T1000 (cell line): ENCODE data around the gene SLC24A3.
"Not testable (repeated sequence)": the region's sequence is repeated elsewhere in the genome, so short reads cannot be mapped to it uniquely, and the experiment has no call there.

Experiments
- DNase-seq: peaks from one replicate; lab custom pipeline; 2025; ENCODE audit warnings: mixed read lengths; lab: John Stamatoyannopoulos, UW

The SLC24A3 gene

DNA sequence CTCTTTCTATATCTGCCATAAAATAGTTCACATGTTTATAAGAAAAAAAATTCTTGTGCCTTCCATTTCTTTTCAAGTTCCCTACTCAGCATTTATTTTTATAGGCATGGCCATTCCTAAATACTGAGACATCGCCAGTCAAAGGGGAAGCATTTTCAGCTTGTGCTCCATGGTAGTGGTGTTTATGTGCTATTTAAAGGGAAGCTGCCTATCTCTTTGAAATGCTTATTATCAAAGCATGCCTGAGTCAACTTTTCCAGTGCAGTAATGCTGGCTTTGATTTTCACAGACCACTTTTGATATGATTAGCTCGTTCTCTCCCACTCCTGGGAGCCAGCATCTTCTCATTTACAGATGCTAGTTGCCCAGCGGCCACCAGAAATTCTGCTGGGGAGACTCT, 421.5 kb downstream of the SLC24A3 start:
- no peak for DNase-seq

DNA sequence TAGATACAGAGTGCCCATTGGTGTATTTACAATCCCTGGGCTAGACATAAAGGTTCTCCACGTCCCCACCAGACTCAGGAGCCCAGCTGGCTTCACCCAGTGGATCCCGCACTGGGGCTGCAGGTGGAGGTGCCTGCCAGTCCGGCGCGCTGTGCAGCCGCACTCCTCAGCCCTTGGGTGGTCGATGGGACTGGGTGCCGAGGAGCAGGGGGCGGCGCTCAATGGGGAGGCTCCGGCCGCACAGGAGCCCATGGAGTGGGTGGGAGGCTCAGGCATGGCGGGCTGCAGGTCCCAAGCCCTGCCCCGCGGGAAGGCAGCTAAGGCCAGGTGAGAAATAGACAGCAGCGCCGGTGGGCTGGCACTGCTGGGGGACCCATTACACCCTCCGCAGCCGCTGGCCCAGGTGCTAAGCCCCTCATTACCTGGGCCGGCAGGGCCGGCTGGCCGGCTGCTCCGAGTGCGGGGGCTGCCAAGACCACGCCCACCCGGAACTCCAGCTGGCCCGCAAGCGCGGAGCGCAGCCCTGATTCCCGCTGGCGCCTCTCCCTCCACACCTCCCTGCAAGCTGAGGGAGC, 427.1 kb downstream of the SLC24A3 start:
- not testable (repeated sequence) for DNase-seq

DNA sequence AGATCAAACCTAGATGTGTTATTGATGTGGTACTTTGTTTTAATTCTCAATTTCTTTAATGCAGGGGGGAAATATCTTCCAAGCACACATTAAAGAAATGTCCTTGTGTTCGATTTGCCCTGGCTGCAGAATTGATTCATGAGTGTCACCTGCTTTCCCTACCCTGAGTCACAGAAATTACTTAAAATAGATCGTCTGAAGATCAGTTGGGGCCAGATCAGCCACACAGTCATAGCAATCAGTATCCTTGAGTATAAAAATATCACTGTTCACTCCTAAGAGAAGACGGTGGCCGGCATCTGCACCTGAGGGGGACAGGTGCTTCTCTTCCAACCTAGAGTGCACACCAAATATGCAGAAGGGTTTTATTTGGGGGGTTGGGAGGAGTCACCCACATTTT, 430.4 kb downstream of the SLC24A3 start:
- DNase-seq: no peak

DNA sequence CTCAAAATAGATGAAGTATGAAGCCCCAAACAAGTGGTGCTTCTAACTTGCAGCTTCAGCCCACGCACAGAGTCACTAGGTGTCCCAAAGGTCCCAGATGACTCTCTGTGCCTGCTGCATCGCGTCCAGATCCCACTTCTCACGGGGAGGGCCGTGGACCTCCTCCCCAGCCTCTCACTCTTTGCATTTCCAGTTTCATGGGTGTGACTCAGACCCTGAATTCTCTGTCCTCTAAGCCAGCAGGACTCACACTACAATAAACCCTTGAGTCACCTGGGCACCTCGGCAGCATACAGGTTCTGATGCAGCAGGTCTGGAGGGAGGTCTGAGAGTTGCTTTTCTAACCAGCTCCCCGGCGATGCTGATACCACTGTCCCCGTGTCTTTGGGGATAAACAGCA, 431.6 kb downstream of the SLC24A3 start:
- DNase-seq: no peak

DNA sequence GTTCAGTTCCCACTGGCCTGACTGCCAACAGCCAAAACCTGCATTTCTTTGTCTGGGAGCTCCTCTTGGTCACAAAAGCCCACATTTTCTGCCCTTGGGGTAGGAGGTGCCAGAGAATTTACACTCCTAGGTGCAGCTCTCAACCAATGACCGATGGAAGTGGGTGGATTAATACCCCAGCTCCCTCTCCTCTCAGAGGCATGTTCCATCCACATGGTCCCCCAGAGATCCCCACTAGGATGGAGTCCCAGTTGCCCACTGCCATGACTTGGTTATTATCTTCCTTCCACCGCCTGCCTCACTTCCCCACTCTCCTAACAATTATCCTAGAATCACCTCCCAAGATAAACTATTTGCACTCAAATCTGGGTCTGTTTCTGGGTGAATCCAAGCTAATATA, 434.5 kb downstream of the SLC24A3 start:
- DNase-seq: no peak

DNA sequence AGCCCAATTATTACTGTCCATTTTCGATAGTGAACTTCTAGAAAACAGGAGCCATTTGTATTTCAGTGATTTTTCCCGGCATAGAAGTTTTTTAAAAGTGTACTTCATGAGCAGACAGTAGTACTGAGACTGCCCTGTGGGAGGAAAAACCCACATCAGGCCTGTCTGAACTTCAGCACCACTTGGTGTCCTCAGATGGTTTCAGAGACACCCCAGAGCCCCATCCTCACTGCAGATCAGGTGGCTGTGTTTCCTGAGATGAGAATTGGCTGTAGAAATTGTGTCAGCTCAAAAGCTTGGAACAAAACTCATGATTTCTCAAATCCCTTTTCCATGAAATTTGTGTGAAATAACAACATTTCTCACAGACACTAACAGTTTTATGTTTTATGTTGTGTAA, 435.6 kb downstream of the SLC24A3 start:
- DNase-seq: no peak

DNA sequence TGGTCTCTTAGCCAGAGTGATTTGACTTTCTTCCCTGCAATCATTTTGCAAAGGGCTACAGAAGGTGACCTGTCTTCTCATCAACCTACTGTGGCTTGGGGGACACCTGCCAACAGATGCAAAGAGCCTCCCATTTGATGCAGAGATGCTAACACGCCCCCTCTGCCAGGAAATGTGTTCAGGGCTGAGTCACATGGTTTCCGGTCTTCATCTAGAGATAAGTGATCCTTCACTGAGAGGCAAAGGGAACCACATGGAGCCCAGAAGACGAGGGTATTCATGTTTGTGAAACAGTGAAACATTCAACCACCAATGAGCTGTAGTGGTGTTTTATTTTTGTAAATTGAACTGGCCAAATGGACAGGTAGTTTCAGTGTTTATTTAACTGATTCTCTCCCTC, 436.6 kb downstream of the SLC24A3 start:
- no peak for DNase-seq

DNA sequence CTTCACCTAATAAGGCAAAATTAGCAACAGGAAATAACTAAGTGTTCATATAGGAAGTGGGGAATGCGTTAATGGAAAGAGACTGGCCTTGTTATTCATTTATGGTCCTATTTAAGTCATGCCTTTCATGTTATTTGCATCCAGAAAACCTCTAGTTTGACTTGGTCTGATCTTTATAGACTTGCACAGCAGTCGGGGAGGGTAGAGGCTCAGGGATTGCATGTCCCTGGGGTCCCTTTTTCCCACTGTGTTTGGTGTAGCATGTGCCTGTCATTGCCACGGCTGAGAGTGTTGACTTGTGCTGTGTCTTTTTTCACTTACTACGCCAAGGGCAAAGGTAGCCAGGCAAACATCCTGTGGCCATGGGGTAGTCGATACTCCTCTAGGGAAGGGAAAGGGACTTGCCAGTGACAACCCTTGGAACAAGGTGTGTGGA, 440.2 kb downstream of the SLC24A3 start:
- DNase-seq: no peak

DNA sequence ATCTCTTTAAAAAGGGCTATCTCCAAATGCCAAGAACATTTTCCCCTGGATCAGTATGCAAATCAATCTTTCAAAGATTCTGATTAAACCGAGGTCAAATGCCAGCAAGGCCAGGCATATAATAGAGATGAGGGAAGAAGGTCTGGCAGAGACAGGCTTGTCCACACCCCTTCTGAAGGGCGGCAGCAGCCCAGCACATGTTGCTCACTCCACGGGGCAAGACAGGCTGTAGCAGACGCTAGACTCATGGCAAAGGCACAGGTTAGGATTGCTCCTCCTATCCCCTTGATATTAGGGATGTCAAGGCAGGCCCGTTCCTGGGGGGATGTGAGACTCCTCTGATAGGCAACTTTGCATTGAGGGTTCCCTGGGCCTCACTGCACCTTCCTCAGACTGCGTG, 440.9 kb downstream of the SLC24A3 start:
- DNase-seq: no peak

DNA sequence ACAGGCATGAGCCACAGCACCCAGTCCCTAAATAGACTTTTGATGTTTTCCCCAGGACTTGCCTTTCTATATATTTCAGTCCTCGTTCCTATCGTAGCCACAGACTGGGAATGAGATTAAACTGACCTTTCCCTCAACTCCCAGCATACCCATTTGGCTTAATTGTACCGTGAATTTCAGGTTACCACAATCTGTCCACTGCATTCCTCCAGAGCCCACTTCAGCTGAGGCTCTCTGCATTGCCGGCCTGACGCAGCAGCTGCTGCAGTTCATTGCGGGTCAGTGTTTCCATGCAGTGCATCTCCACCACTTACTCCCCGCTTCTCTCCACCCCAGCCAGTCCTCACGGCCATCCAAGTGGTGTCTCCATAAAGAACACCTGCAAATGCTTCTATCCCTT, 442.5 kb downstream of the SLC24A3 start:
- DNase-seq: no peak

DNA sequence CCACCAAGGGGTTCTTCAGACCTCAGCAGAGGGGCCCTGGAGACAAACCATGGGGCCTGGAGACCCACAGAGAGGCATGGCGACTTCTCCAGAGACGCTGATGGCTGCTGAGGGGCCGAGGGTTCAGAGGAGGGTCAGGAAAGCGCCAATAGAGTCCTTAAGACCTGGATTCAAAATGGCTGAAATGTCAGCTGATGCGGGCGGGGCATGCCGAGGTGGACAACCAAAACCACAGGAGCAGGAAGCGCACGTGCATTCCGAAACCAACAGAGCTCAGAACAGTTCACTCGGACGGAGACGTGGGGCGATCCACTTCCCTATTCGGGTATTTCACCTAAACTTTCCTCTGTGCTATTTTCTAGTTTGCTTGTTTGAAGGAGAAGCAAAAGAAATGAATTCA, 445.7 kb downstream of the SLC24A3 start:
- no peak for DNase-seq

DNA sequence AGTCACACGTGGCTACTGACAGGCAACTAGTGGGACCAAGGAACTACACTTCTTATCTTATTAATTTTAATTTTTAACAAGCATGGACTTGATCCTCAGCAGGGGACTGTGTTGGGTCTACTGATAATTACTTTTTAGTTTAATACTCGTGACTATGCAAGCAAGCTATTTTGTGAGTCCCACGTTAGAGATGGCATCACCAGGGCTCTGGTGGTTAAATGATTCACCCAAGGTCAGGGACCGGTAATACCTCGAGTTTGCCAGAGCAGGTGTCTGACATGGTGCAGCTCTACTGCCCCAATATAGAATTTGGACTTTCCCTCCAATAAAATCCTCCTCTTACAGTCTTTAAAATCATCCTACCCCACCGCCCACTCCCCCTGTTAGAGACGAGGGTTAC, 447.0 kb downstream of the SLC24A3 start:
- no peak for DNase-seq

DNA sequence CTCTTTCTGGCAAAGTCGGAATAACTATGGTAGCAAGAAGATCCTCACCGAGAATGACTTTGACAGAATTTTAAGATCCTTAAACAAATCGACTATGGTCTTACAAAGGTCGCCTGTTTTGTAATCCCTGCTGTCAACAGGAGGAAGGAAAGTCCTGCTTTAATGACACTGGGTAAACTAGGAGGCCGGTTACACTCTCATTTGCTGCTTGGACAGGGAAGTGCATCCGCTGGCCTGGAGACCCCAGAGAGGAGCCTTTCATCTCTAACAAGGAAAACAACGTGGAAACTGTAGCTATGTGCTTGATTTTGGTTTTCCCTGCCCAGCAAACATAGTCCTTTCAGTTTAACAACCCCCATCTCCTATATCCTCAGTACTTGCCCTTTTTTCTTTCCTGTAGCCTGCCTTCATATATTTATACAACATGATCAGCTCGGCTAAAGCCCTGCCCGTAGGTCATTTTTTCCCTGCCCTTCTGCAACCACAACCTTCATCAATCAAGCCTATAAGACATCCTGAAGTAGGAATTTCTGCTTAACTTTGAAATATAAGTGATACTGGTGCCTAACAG, 448.5 kb downstream of the SLC24A3 start:
- no peak for DNase-seq

DNA sequence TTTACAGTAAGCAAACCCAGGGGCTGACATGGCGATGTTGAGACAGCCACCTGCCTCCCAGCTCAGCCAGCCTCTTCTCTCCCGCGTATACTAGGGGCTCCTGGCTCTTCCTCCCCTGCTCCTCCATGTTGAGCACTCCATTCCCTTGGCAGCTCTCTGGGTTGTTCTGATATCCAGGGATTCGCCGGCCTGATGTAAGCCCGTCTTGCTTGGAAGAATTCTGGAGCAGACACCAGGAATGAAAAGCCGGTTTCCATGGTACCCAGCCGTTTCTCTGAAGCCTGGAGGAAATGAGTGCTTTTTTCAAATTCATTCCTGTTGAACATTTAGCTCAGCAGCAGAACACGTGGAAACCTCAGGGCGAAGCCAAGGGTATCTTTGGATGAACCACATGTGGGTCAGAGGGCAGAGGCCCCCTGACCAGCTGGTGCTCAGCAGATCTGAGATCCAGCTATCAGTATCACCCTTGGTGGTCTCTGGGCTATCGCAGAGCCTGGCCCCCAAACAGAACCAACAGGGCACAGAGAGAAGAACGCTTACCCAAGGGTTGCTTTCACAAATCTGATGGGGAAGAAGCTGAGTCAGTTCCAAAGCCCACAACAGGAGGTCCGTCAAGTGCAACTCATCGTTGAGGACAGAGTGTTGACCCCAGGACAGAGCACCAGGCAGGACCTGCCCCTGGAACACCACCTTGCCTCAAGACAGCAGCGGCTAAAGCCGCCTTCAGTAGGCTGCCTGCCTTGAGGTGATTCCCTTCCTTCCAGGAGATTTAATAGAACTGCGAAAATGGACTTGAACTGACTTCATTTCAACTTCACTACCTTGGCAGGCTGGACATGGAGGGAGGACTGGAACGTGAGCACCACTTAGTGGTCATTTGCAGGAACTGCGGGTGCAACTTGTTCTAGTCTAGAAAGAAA, 449.5 kb downstream of the SLC24A3 start:
- DNase-seq: peak; percentile 77

DNA sequence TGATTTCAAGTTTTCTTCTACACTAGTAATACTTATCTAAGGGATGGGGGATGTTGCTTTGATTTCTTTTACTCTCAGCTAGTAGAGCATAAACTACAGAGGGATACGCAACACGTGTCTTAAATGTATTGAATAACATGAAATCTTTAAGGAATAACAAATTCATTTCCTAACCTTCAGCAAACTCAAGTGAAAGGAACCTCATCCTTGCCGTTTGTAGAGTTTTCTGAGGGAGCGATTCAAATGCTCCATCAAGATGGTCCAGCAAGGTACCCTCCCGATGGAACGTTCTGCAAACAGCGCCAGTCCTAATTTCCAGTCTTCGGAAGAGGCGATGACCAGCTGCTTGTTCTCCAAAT, 450.2 kb downstream of the SLC24A3 start:
- DNase-seq: no peak

DNA sequence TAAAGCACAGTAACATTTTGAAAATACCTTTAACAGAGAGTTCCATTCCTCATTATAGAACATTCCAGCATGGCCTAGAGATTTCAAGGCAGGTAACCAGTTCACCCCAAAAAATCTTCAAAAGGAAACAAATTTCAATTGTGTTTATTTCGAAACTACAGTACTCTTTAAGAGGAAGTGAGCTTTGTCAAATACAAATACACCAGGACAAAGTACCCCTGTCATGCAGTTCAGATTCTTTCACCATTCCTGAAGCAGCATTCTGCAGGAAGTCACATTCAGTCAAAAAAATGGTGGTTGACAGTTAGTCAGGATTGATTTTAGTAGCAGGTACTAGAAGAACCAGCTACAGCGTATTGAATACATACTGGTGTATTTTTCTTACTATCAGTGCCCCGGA, 456.0 kb downstream of the SLC24A3 start:
- no peak for DNase-seq

DNA sequence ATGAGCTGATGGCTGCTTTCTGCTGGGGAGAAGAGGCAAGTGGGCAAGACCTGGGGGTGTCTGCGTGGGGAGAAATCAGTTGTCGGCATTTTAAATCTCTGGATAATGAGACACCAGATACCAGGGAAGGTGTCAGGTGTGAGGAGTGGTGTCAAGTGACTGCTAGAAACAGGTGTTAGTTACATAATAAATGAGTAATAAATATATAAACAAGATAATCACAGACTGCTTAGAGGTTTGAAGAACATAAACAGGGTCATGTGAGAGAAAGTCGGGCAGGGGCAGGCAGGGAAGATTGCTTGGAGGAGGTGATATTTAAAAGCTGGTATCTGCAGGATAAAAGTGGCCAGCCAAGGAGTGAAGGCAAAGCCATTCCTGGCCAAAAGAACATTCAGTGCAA, 458.4 kb downstream of the SLC24A3 start:
- DNase-seq: no peak

DNA sequence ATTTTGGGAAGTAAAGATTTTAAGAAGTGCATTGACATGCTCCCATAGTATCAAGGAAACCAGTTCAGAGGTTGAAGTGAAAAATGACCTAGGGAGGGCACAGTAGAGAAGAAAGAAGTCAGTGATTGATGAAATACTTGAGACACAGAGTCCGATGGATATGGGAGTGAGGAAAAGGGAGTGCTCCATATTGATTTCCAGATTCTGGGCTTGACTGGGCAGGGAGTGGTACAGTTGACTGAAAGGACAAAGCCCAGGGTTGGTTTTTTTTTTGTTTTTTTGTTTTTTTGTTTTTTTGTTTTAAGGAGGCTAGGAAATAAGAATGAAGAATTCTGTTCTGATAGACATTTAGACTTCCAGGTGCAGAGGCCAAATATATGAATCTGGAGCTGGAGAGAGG, 458.9 kb downstream of the SLC24A3 start:
- no peak for DNase-seq

DNA sequence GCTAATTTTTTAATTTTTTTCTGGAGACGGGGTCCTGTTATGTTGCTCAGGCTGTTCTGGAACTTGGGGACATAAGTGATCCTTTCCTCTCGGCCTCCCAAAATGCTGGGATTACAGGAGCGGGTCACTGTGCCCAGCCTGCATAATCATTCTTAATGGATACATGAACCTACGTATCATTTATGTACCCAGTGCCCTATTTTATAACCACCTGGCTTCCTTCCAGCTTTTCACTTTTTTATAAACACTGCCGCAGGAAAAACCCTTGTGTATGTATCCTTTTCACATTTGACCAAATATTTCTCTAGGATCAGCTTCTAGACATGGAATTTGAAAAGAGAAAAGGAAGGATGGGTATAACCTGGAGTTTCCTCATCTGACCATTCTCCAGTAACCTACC, 460.1 kb downstream of the SLC24A3 start:
- DNase-seq: no peak

DNA sequence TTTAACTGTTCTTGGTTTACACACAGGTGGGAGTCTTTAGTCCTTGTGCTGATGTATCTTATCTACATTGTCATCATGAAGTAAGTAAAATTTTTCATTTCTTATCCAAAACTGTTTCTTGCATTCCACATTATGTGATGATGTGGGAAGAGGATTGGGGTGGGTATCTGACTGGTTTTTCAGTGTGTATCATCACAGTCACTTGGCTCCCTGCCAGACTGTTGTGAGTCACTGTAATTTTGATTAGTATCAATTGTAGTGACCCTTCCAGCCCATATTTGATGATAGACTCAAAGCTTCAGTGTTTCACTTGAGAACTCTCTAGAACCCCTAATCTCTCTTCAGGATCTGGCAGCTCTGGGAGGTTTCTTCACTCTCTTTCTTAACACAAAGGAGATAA, 461.1 kb downstream of the SLC24A3 start:
- DNase-seq: no peak

DNA sequence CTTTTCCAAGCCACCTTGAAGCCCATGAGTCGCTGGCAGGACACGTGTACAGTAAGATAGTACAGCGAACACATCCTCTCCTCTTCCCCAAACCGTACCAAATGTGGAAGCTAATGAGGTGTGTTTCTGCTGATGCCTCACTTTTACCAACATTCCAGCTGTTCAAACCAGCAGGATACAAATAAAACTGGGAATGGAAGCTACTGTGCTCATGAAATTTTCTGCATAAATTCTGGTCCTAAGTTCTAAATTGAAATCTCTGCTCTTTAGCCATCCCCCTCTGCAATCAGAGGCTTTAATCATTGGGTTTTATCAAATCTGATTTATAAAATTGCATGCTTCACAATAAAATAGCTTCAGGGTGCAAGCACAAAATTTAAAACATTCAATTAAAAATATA, 463.8 kb downstream of the SLC24A3 start:
- DNase-seq: no peak

DNA sequence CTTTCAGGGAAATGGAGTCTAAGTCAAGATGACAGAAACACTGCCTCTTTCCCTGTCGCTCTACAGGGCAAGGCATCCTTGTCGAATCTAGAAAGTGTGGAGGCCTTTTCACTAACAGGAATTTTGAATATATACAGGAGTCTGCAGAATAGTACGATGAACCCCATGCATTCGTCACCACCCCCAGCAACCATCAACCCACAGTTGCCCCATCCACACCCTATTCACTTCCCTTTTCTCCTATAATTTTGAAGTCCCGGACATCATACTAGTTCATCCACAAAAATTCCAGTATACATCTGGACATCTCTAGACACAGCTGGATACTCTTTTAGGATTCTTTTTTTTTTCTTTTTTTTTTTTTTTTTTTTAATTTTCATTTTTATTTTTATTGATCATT, 464.9 kb downstream of the SLC24A3 start:
- no peak for DNase-seq

DNA sequence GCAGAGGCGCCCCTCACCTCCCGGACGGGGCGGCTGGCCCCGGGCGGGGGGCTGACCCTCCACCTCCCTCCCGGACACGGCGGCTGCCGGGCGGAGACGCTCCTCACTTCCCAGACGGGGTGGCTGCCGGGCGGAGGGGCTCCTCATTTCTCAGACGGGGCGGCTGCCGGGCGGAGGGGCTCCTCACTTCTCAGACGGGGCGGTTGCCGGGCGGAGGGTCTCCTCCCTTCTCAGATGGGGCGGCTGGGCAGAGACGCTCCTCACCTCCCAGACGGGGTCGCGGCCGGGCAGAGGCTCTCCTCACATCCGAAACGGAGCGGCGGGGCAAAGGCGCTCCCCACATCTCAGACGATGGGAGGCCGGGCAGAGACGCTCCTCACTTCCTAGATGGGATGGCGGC, 466.1 kb downstream of the SLC24A3 start:
- DNase-seq: not testable (repeated sequence)
